ENCODE measurements around the gene NKAIN1. TPM values are rescaled to one million over a fixed set of nuclear protein-coding genes. Genes with fewer than 3 reads are reported as not detected.

The NKAIN1 gene
- total RNA-seq, 4 donors from 2014 or later = not detected

- Histone ChIP-seq H3K9me3 (no peaks in the 10 kb centered on the region), H3K4me1 (no peaks in the 10 kb centered on the region), H3K27me3 (no peaks in the 10 kb centered on the region), H3K36me3 (no peaks in the 10 kb centered on the region), H3K4me3 (no peak overlapping the region), H3K27ac (no peak overlapping the region)
- intact Hi-C loops (cut with DNase I; ENCODE audit: low total_unique reads) = no loop called here
- no peak for TF ChIP-seq POLR2AphosphoS5 (IDR thresholded peaks at IDR 0.05)
- 57 to 86% methylated on average over 1 of the region's 1 CpG for WGBS, 2 donors (ENCODE audit: low coverage in 1 of 2)
- DNase-seq = no peak
- in situ Hi-C loops (cut with MboI; ENCODE audit: low pct_ligation_motif_present in 1 of 4, low pct_unique_long_range_greater_than_20kb in 1 of 4, low sequenced_read_pairs in 3 of 4) = loop anchor here in 2 of 4 donors (25.0 kb wide), 2 partner anchors 146 to 371 kb away; no protein-coding TSS in a partner anchor
Observed at GRCh38 chr1:31191281-31191680, 48.4 kb downstream of the NKAIN1 start.

DNA sequence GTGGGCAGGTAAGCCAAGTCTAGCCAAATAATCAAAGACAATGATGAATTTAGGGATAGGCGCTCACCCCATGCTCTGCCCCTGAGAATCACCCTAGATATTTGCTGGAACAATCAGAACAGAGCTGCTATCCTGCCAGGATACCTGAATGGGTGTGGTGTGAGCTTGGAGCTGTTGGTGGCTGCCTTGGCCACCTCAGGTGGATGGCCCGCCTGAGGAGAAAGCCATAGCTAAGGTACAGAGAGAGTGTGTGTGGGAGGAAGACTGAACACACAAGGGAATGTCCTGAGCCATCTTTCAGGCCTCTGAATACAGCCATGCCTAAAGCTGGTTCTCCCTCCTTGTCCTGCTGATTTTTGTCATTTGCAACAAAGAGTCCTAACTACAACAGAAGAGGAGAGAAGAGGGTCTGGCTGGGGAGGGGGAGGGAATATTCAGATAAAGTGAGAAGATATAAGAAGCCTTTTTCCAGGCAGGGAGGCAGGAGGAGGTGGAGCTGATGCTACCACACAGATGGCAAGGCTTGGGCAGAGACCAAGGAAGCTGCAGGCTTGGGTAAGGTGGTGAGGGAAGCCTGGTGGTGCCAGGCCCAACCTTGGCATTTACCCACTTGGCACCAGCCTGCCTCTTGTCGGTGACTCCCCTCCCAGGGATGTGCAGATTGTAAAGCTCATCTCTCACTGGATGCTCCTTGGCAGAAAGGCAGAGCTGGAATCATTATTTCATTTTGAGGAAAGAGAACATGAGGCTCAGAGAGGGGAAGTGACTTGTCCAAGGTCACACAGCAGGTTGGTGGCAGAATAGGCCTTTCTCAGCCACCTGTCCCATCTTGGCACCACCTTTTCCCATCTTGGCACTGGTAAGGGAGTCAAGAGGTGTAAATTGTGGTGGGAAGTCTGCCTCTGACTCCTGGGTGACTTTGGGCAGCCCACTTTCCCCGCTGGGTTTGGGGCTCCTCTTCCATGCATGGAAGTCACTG, 49.7 kb downstream of the NKAIN1 start:
- in situ Hi-C loops (cut with MboI; ENCODE audit: low pct_ligation_motif_present in 1 of 4, low pct_unique_long_range_greater_than_20kb in 1 of 4, low sequenced_read_pairs in 3 of 4) (loop anchor here in 3 of 4 donors (10.0 to 25.0 kb wide), 4 partner anchors 145 to 372 kb away; no protein-coding TSS in a partner anchor), intact Hi-C loops (cut with DNase I; ENCODE audit: low total_unique reads) (loop anchor here (10.0 kb wide), 1 partner anchor 235 kb away; no protein-coding TSS in a partner anchor)
- Histone ChIP-seq H3K27me3 (no peaks in the 10 kb centered on the region), H3K4me1 (no peaks in the 10 kb centered on the region), H3K27ac (no peak overlapping the region), H3K4me3 (no peak overlapping the region), H3K9me3 (no peaks in the 10 kb centered on the region), H3K36me3 (no peaks in the 10 kb centered on the region)
- 70% methylated on average over 4 of the region's 4 CpGs; no CpG with 5 or more reads in 1 of the 2 donors for WGBS, 2 donors (ENCODE audit: low coverage in 1 of 2)
- TF ChIP-seq POLR2AphosphoS5 (IDR thresholded peaks at IDR 0.05) (no peak), EP300 (IDR thresholded peaks at IDR 0.05; ENCODE audit: low read depth) (no peak), POLR2A (IDR thresholded peaks at IDR 0.05) (no peak)
- TF ChIP-seq, protein P1, sequence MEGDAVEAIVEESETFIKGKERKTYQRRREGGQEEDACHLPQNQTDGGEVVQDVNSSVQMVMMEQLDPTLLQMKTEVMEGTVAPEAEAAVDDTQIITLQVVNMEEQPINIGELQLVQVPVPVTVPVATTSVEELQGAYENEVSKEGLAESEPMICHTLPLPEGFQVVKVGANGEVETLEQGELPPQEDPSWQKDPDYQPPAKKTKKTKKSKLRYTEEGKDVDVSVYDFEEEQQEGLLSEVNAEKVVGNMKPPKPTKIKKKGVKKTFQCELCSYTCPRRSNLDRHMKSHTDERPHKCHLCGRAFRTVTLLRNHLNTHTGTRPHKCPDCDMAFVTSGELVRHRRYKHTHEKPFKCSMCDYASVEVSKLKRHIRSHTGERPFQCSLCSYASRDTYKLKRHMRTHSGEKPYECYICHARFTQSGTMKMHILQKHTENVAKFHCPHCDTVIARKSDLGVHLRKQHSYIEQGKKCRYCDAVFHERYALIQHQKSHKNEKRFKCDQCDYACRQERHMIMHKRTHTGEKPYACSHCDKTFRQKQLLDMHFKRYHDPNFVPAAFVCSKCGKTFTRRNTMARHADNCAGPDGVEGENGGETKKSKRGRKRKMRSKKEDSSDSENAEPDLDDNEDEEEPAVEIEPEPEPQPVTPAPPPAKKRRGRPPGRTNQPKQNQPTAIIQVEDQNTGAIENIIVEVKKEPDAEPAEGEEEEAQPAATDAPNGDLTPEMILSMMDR (IDR thresholded peaks at IDR 0.05) = no peak
- no peak for DNase-seq

DNA sequence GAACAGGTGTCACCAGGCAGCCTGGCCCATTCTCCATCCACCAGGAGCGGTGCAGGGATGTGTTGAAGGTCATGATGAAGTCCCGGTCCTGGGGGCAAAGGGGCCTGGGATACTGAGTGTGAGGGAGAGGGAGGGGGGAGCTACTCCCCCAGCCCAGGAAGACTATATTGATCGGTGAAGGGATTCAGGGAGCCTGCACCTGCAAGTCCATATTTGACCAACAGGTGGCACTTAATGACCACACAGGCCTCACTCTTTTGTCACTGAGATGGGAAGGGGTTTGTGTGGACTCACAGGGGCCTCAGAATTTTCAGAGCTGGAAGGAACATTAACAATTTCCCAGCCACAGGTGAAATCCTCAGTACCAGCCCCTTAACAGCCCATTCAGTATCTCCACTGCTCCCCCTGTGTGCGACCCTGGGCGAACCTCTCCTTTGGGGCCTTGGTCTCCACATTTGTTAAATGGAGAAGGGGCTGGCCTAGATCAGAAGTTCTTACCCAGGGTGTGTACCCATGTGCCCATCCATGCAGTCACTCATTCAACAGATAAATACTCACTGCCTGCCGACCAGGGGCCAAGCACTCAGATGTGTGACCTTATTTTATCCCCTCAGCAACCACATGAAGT, 55.6 kb downstream of the NKAIN1 start:
- peak; percentile 30 for DNase-seq
- peaks cover 5 to 14% (median 12%) of the 10 kb centered on the region in 4 donors for H3K4me1 ChIP-seq
- intact Hi-C loops (cut with DNase I; ENCODE audit: low total_unique reads) = loop anchor here (10.0 kb wide), 1 partner anchor 241 kb away; no protein-coding TSS in a partner anchor
- no peaks in the 10 kb centered on the region for H3K36me3 ChIP-seq
- H3K27ac ChIP-seq = no peak overlapping the region
- WGBS, 2 donors (ENCODE audit: low coverage in 1 of 2) = 41% methylated on average over 6 of the region's 6 CpGs; no CpG with 5 or more reads in 1 of the 2 donors
- in situ Hi-C loops (cut with MboI; ENCODE audit: low pct_ligation_motif_present in 1 of 4, low pct_unique_long_range_greater_than_20kb in 1 of 4, low sequenced_read_pairs in 3 of 4) = loop anchor here in 3 of 4 donors (10.0 to 25.0 kb wide), 4 partner anchors 151 to 378 kb away; no protein-coding TSS in a partner anchor
- peaks cover 35% of the 10 kb centered on the region for H3K27me3 ChIP-seq
- no peak overlapping the region for H3K4me3 ChIP-seq
- TF ChIP-seq, protein P1 (IDR thresholded peaks at IDR 0.05) = peak; percentile 68 to 85 (median 78)
- TF ChIP-seq POLR2A (IDR thresholded peaks at IDR 0.05) (no peak), POLR2AphosphoS5 (IDR thresholded peaks at IDR 0.05) (no peak), EP300 (IDR thresholded peaks at IDR 0.05; ENCODE audit: low read depth) (no peak)
- H3K9me3 ChIP-seq = no peaks in the 10 kb centered on the region

- DNase-seq = no peak
- intact Hi-C loops (cut with DNase I; ENCODE audit: low total_unique reads) (loop anchor here (10.0 kb wide), 1 partner anchor 242 kb away; no protein-coding TSS in a partner anchor), in situ Hi-C loops (cut with MboI; ENCODE audit: low pct_ligation_motif_present in 1 of 4, low pct_unique_long_range_greater_than_20kb in 1 of 4, low sequenced_read_pairs in 3 of 4) (loop anchor here in 3 of 4 donors (10.0 to 25.0 kb wide), 4 partner anchors 152 to 379 kb away; no protein-coding TSS in a partner anchor)
- H3K4me3 ChIP-seq = no peak overlapping the region
- H3K4me1 ChIP-seq = peaks cover 5 to 14% (median 12%) of the 10 kb centered on the region in 4 donors
- no peak overlapping the region for H3K27ac ChIP-seq
- no peaks in the 10 kb centered on the region for H3K9me3 ChIP-seq
- TF ChIP-seq POLR2A (IDR thresholded peaks at IDR 0.05) (no peak), POLR2AphosphoS5 (IDR thresholded peaks at IDR 0.05) (no peak), EP300 (IDR thresholded peaks at IDR 0.05; ENCODE audit: low read depth) (no peak)
- TF ChIP-seq, protein P1 (IDR thresholded peaks at IDR 0.05) = no peak
- no peaks in the 10 kb centered on the region for H3K36me3 ChIP-seq
- H3K27me3 ChIP-seq = peaks cover 41% of the 10 kb centered on the region
- 75 to 77% methylated on average over 3 to 6 of the region's 6 CpGs for WGBS, 2 donors (ENCODE audit: low coverage in 1 of 2)
Observed at GRCh38 chr1:31183126-31183525, 56.6 kb downstream of the NKAIN1 start.
